ENCODE data around the gene PDGFRB.

DNA sequence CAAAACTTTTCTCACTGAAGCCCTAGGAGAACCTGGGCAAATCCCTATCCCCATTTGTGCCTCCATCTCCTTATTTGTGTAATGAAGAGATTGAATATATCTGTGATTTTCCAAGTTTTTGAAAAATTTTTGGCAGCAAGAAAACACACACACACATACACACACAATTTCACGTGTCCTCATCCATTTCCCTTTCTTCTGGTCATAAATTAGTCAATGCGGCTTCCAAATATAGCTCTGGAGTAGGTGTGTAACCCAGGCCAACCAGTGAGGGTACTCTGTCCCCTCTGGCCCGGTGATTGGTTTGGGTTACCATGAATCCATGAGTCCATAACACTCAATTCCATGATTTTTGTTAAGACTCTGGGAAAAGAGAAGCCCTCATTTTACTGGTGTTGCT, 82.0 kb downstream of the PDGFRB start:
- TF ChIP-seq SP1 (IDR thresholded peaks at IDR 0.05) (no peak), RAD21 (IDR thresholded peaks at IDR 0.05) (no peak), YY1 (IDR thresholded peaks at IDR 0.05) (no peak), FOXA1 (IDR thresholded peaks at IDR 0.05) (no peak), GABPA (IDR thresholded peaks at IDR 0.05 in 1 of 2, conservative IDR thresholded peaks at IDR 0.05 in 1 of 2) (no peak)
- TF ChIP-seq, protein P1, sequence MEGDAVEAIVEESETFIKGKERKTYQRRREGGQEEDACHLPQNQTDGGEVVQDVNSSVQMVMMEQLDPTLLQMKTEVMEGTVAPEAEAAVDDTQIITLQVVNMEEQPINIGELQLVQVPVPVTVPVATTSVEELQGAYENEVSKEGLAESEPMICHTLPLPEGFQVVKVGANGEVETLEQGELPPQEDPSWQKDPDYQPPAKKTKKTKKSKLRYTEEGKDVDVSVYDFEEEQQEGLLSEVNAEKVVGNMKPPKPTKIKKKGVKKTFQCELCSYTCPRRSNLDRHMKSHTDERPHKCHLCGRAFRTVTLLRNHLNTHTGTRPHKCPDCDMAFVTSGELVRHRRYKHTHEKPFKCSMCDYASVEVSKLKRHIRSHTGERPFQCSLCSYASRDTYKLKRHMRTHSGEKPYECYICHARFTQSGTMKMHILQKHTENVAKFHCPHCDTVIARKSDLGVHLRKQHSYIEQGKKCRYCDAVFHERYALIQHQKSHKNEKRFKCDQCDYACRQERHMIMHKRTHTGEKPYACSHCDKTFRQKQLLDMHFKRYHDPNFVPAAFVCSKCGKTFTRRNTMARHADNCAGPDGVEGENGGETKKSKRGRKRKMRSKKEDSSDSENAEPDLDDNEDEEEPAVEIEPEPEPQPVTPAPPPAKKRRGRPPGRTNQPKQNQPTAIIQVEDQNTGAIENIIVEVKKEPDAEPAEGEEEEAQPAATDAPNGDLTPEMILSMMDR (IDR thresholded peaks at IDR 0.05; ENCODE audit: low read depth, low read length, missing input control), result no peak
- TF ChIP-seq, protein P2, sequence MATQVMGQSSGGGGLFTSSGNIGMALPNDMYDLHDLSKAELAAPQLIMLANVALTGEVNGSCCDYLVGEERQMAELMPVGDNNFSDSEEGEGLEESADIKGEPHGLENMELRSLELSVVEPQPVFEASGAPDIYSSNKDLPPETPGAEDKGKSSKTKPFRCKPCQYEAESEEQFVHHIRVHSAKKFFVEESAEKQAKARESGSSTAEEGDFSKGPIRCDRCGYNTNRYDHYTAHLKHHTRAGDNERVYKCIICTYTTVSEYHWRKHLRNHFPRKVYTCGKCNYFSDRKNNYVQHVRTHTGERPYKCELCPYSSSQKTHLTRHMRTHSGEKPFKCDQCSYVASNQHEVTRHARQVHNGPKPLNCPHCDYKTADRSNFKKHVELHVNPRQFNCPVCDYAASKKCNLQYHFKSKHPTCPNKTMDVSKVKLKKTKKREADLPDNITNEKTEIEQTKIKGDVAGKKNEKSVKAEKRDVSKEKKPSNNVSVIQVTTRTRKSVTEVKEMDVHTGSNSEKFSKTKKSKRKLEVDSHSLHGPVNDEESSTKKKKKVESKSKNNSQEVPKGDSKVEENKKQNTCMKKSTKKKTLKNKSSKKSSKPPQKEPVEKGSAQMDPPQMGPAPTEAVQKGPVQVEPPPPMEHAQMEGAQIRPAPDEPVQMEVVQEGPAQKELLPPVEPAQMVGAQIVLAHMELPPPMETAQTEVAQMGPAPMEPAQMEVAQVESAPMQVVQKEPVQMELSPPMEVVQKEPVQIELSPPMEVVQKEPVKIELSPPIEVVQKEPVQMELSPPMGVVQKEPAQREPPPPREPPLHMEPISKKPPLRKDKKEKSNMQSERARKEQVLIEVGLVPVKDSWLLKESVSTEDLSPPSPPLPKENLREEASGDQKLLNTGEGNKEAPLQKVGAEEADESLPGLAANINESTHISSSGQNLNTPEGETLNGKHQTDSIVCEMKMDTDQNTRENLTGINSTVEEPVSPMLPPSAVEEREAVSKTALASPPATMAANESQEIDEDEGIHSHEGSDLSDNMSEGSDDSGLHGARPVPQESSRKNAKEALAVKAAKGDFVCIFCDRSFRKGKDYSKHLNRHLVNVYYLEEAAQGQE (IDR thresholded peaks at IDR 0.05), result no peak
- TF ChIP-seq, protein P3, sequence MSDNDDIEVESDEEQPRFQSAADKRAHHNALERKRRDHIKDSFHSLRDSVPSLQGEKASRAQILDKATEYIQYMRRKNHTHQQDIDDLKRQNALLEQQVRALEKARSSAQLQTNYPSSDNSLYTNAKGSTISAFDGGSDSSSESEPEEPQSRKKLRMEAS (IDR thresholded peaks at IDR 0.05), result no peak
